Effector memory CD4-positive, alpha-beta T cell (primary cell): Measurements from ENCODE around the gene HIGD1B.

ENCODE experiments used
- DNase-seq, 3 donors: peaks; one replicate each; pipeline ENCODE4 v3.0.0-alpha.2; 2020
- H3K27ac ChIP-seq: 2 replicates; pipeline ENCODE4 v1.7.0; 2013; ENCODE audit warnings: mild to moderate bottlenecking, low read length, moderate library complexity; ENCODE audit not compliant: insufficient read depth, poor library complexity, severe bottlenecking
- H3K27me3 ChIP-seq: replicated peaks from 2 replicates; pipeline ENCODE4 v1.7.0; 2013; ENCODE audit warnings: mild to moderate bottlenecking, low read length; ENCODE audit not compliant: insufficient read depth, control insufficient read depth, poor library complexity, severe bottlenecking
- H3K36me3 ChIP-seq: 2 replicates; pipeline ENCODE4 v1.7.0; 2013; ENCODE audit warnings: mild to moderate bottlenecking, low read length, moderate library complexity; ENCODE audit not compliant: control insufficient read depth, insufficient read depth
- H3K4me1 ChIP-seq: 2 replicates; pipeline ENCODE4 v1.7.0; 2013; ENCODE audit warnings: low read length, mild to moderate bottlenecking; ENCODE audit not compliant: control insufficient read depth, insufficient read depth, poor library complexity, severe bottlenecking
- H3K4me3 ChIP-seq: 2 replicates; pipeline ENCODE4 v1.7.0; 2013; ENCODE audit warnings: low read length, low read depth, mild to moderate bottlenecking; ENCODE audit not compliant: insufficient read depth, poor library complexity, severe bottlenecking
- H3K9me3 ChIP-seq: 2 replicates; pipeline ENCODE4 v1.7.0; 2013; ENCODE audit warnings: mild to moderate bottlenecking, low read length, moderate library complexity; ENCODE audit not compliant: control insufficient read depth

The HIGD1B gene

DNA sequence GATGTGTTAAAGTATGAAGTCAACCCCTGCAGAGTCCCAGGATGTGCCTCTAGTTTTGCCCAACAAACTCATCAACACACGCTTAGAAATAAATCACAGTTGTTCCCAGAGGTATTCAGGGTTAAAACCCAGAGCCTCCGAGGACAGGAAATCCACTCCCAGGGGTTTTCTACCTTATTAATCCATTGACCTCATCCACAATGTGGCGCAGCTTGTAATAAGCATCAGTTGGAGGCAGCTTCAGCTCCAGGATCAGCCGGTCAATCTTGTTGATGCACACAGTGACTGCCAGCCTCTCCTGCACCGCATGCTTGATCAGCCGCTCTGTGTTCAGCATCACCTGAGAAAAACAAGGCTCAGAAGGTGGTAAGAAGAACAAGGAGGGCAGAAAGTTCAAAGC is 28.1 kb downstream of the HIGD1B start:
- no peaks in the 10 kb centered on the region for H3K9me3 ChIP-seq
- DNase-seq: no peak
- peaks cover 69% of the 10 kb centered on the region for H3K36me3 ChIP-seq

GRCh38 chr17:44877121-44877520 is 29.4 kb downstream of the HIGD1B start:
- Histone ChIP-seq H3K27me3 (no peaks in the 10 kb centered on the region), H3K27ac (no peak overlapping the region), H3K9me3 (no peaks in the 10 kb centered on the region), H3K36me3 (peaks cover 70% of the 10 kb centered on the region), H3K4me1 (no peaks in the 10 kb centered on the region), H3K4me3 (no peak overlapping the region)
- DNase-seq: no peak

More for the DNA sequence above, 28.1 kb downstream of the HIGD1B start:
- Histone ChIP-seq H3K4me1 (no peaks in the 10 kb centered on the region), H3K4me3 (no peak overlapping the region), H3K27me3 (no peaks in the 10 kb centered on the region), H3K27ac (no peak overlapping the region)

DNA sequence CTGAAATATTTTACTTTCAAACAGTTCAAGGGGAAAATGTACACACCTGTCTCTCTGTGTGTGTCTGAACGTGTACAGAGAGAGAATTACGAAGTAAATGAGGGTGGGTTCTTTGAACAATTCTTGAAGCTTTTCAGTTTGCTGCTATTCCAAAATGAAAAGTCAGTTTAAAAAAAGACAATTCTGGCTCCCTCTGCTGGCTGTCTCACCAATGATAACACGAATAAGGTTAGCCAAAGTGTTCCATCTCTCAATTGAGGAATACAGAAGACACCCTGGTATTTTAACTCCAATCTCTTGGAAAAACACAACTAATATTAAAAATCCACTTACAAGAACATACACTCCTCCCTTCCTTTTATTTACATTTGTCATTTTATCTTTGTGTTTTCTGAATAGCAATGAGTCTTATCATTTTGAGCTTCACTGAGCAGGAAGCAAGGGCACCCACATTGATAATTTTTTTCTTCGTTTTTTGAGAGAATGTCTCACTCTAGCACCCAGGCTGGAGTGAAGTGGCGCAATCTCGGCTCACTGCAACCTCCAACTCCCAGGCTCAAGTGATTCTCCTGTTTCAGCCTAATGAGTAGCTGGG is 31.0 kb downstream of the HIGD1B start:
- Histone ChIP-seq H3K27me3 (no peaks in the 10 kb centered on the region), H3K9me3 (no peaks in the 10 kb centered on the region), H3K4me3 (no peak overlapping the region), H3K4me1 (no peaks in the 10 kb centered on the region), H3K27ac (no peak overlapping the region), H3K36me3 (peaks cover 72% of the 10 kb centered on the region)
- DNase-seq: no peak

GRCh38 chr17:44879376-44879775 is 31.7 kb downstream of the HIGD1B start:
- H3K36me3 ChIP-seq: peaks cover 72% of the 10 kb centered on the region
- no peak for DNase-seq
- no peaks in the 10 kb centered on the region for H3K4me1 ChIP-seq
- no peak overlapping the region for H3K27ac ChIP-seq
- H3K9me3 ChIP-seq: no peaks in the 10 kb centered on the region
- H3K27me3 ChIP-seq: no peaks in the 10 kb centered on the region
- no peak overlapping the region for H3K4me3 ChIP-seq

DNA sequence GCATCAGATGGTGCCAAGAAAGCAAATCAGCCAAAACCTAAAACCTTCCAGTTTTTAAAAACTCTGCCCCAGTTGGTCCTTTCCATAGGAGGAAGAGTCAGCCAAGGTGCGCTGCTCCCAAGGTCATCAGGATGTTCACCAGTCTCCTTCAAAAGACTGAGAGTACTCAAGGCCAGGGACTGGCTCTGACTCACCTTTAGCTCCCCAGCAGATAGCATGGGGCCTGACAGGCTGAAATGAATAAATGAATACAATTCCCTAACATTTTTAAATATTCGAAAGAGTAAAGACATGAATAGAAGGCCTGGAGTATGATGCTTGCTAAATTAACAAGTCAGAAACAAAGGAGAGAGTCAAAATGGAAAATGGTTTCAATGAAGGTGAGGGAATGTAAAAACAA is 32.4 kb downstream of the HIGD1B start:
- no peaks in the 10 kb centered on the region for H3K4me1 ChIP-seq

GRCh38 chr17:44881145-44881544 is 33.5 kb downstream of the HIGD1B start:
- Histone ChIP-seq H3K27me3 (no peaks in the 10 kb centered on the region), H3K4me1 (no peaks in the 10 kb centered on the region), H3K4me3 (no peak overlapping the region), H3K36me3 (peaks cover 71% of the 10 kb centered on the region), H3K9me3 (no peaks in the 10 kb centered on the region), H3K27ac (no peak overlapping the region)
- DNase-seq: no peak

More for the DNA sequence above, 32.4 kb downstream of the HIGD1B start:
- Histone ChIP-seq H3K9me3 (no peaks in the 10 kb centered on the region), H3K4me3 (no peak overlapping the region), H3K27me3 (no peaks in the 10 kb centered on the region), H3K27ac (no peak overlapping the region), H3K36me3 (peaks cover 72% of the 10 kb centered on the region)
- DNase-seq: no peak

DNA sequence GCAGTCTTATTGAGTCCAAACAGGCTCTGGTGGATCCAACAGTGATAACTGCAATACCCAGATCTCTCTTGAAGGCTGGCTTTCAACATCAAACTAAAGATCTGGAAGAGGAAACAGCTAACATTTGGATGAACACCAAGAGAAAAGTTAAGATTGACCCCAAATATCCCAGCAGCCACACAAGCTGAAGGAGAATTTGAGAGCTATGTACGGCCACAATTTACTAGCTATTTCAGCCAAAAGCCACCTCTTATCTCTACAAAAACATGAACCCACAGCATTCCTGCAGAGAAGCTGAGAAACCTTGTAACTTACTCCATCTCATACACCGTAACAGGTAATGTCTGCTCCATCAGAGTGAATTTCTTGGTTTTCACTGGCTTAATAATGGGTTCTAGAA is 37.3 kb downstream of the HIGD1B start:
- Histone ChIP-seq H3K36me3 (peaks cover 56% of the 10 kb centered on the region), H3K27ac (no peak overlapping the region), H3K4me3 (no peak overlapping the region), H3K4me1 (peaks cover 5% of the 10 kb centered on the region), H3K27me3 (no peaks in the 10 kb centered on the region), H3K9me3 (no peaks in the 10 kb centered on the region)
- no peak for DNase-seq

DNA sequence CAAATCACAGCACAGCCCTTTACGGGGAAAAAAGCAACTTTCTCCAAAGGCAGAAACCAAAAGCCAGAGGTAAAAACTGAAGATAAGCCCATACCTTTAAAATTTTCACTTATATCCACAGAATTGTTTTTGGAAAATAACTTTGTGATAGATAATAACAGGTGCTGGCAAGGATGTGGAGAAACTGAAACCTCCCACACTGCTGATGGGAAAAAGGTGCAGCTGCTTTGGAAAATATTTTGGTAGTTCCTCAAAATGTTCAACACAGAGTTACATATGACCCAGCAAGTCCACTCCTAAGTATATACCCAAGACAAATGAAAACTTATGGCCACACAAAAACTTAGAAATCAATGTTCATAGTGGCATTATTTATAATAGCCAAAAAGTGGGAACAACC is 39.3 kb downstream of the HIGD1B start:
- H3K36me3 ChIP-seq: peaks cover 40% of the 10 kb centered on the region
- no peak overlapping the region for H3K4me3 ChIP-seq
- no peak for DNase-seq
- no peaks in the 10 kb centered on the region for H3K27me3 ChIP-seq
- H3K4me1 ChIP-seq: peaks cover 5% of the 10 kb centered on the region
- H3K9me3 ChIP-seq: no peaks in the 10 kb centered on the region
- no peak overlapping the region for H3K27ac ChIP-seq

DNA sequence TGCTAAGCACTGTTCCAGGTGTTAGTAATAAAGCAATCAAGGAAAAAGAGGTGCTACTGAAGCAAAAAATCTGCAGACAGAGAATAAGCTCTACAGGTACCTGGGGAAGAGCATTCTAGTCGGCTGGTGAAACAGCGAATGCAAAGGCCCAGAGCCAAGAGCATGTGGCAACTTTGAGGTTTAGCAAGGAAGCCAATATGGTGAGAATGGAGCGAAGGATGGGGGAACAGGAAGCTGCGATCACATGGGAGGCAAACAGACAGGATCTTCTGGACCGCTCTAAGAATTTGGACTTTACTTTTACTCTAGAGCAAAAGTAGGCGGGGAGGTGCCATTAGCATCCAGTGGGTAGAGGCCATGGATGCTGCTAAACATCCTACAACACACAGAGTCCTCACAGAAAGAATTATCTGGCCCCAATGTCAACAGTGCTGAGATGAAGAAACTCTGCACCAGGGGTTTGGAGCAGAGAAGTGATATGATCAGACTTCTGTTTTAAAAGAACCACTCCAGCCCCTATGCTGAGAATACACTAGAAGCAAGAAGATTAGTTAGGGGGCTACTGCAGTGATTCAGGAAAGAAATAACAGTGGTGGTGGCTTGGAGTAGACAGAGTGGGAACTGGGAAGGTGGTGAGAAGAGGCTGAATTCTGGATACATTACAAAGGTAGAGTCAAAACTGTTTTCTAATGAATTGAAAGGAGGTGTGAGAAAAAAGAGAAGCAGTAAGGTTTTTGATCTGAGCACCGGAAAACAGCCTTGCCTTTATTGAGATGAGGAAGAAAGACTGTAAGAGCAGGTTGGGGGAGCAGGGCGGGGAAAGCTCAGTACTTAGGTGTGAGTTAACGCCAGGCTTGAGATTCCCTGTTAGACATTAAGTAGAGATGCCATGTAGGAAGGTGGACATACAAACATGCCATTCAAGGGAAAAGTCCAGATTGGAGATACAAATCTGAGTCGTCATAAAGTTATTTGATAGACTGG is 40.6 kb downstream of the HIGD1B start:
- peak overlapping the region; percentile 29 for H3K27ac ChIP-seq
- H3K9me3 ChIP-seq: no peaks in the 10 kb centered on the region
- H3K27me3 ChIP-seq: no peaks in the 10 kb centered on the region
- peaks cover 5% of the 10 kb centered on the region for H3K4me1 ChIP-seq
- peaks cover 35% of the 10 kb centered on the region for H3K36me3 ChIP-seq
- H3K4me3 ChIP-seq: no peak overlapping the region
- DNase-seq: no peak

DNA sequence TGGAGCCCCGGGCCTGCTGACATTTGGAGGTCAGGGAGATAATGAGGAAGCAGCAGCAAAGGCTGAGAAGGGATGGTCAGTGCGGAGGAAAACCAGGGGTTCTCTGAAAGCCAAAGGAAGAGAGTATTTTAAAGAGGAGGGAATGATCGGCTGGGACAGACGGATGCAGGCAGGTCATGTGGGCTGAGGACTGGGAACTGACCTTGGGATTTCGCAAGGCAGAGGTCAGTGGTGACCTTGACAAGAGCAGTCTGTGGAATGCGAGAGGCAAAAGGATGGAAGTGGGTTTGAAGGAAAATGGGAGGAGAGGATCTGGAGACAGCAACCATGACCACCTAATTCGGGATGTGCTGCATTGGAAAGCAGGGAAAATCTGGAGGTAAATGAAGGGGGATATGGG is 41.3 kb downstream of the HIGD1B start:
- H3K9me3 ChIP-seq: no peaks in the 10 kb centered on the region
- H3K36me3 ChIP-seq: peaks cover 30% of the 10 kb centered on the region
- H3K27ac ChIP-seq: no peak overlapping the region
- no peak for DNase-seq
- H3K4me3 ChIP-seq: no peak overlapping the region
- no peaks in the 10 kb centered on the region for H3K27me3 ChIP-seq
- peaks cover 5% of the 10 kb centered on the region for H3K4me1 ChIP-seq
